Activated naive CD8-positive, alpha-beta T cell treated with anti-CD3 and anti-CD28 coated beads, Interleukin-2, amount 50 U/mL, for 16 hours (primary cell): ENCODE data around the gene DNER.

Experiments
- DNase-seq: peaks from one replicate; pipeline ENCODE4 v3.0.0-alpha.2; 2020; ENCODE audit warnings: low read depth, low spot score

The DNER gene

GRCh38 chr2:229501051-229501794 is 213.1 kb downstream of the DNER start:
- no peak for DNase-seq

DNA sequence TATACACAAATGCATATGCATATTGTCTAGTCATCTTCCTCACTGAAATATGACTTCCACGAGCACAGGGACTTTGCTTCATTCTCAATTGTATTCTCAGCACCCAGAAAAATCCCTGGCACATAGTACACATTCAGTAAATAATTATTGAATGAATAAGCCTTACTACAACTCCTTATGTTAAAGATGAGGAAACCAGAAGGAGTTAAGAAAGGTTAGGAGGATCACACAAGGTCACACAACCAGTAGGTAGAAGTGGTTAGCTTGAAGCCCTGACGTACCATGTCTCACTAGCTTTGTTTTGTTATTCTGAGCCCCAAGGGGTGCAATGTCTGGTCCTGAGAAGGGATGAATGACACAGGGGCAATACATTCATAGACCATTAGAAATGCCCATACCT is 222.3 kb downstream of the DNER start:
- DNase-seq, result no peak

DNA sequence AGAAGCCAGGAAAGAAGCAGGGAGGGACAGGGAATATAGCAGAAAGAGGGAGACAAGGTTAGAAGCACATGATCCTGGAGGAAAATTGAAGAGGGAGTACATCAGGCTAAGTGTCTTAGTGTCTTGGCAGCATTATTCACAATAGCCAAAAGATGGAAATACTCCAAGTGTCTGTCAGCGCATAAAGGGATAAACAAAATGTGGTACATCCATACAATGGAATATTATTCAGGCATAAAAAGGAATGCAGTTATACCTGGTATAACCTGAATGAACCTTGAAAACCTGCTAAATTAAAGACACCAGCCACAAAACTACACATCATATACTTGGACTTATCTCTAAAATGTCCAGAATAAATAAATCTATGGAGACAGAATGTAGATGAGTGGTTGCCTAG is 224.2 kb downstream of the DNER start:
- no peak for DNase-seq

DNA sequence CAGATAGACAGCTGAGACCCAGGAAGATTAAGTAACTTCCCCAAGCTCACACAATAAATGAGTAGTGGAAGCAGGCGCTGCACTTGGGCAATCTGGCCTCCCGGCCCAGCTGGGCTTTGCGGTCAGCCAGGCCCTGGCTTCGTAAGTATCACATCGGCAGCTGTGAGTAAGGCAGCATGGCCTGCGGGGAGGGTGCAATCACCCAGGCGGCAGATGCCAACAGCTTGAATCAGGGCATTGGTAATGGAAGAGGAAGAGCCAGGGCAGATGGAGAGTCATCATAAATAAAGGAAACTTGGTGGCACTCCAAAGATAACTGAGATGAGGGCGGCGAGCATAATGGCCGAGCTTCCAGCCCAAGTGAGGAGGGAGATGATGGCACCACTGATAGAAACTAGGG is 225.3 kb downstream of the DNER start:
- no peak for DNase-seq

DNA sequence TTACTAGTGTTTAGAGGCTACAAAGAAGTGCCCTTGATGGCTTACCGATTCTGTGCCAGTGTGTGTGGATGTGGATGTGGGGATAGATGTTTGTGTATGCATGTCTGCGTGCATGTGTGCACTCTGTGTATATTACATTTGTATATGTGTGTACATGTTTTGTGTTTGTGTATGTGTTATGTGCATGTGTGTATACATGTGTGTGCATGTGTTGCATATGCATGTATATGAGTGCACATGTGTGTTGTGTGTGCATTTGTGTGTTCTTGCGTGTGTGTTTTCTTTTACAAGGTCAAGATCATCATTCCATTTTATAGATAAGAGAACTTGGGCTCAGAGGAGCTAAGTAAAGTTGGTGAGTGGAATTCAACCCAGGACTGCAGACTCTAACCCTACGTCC is 226.1 kb downstream of the DNER start:
- no peak for DNase-seq

- no peak for DNase-seq
These were observed 227.7 kb downstream of the DNER start for GRCh38 chr2:229486673-229487072.

DNA sequence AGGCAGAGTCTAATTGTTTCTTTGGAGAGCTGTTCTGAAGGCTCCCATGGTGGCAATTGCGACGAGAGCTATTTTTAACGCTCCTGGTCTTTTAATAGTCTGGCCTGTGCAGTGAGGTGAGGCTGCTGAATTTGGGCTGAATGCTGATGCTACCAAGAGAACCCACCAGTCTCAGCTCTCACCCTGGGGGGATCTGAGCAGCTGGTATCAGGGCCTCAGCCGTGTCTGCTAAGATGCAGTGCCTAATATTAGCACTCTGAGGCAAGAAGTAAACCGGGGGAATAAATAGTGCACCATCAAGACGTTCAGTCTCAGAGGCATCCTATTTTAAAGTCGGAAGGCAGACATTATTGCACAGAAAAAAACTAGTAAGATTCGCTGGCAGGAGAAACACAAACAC is 228.5 kb downstream of the DNER start:
- no peak for DNase-seq

DNA sequence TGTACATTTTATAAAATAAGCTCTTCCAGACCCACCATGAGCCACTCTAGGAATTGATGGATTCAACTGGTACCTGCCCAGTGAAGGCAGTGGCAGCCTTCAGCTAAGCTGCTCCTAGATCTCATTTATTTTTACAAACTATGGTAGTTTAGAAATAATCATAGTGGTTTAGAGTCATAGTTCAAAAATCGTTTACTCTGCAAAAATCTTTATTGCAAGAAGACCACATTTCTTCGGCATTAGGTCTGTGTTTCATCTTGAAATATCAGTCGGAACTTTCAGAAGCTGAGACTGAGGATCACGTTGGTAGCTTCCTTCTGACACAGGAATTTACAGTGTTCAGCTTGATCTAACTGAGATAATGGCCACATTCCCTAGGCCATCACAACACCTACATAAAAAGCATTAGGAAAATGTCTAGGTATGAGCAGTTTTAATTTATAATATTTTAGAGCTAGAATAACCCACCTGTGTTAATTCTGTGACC is 237.0 kb downstream of the DNER start:
- no peak for DNase-seq

DNA sequence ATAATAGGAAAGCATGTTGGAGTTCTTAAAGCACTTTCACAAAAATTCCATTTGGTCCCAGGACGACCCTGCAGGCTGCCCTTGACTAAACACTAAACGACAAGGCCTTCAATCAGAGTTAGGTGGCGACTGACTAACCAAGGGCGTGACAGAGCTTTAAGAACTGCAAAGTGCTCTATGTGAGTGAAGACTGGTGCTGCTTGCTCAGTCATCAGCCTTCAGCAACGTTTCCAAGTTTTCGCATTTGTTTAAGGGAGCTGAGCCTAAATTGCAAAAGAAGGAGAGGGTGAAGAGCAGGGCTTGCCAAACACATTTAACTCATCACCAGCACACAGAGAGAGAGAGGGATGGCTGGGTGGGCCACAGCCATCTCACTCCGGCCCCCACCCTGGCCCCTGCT is 238.6 kb downstream of the DNER start:
- DNase-seq, result no peak

- DNase-seq, result no peak
These were observed 240.2 kb downstream of the DNER start for GRCh38 chr2:229474125-229474524.

GRCh38 chr2:229470781-229471180 is 243.6 kb downstream of the DNER start:
- DNase-seq, result no peak

- DNase-seq, result no peak
These were observed 246.6 kb downstream of the DNER start for GRCh38 chr2:229467783-229468182.

- no peak for DNase-seq
These were observed 250.5 kb downstream of the DNER start for GRCh38 chr2:229463841-229464346.

DNA sequence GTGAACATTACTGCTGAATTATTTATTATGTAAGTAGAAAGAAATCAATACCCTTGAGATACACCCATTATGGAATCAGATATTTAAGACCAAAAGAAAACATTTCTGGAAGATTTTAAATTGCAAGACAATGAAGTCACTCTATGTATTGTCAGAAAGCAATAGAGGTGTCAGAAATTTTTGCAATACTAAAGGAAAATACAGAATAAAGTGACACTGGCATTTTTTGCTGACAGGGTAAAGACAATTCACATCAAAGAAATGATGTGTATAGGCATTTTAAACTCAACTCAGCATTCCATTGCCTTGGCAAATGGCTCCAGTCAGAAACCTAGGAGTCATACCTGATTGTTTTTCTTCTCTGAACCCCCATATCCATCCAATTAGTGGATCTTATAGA is 252.2 kb downstream of the DNER start:
- DNase-seq, result no peak

- no peak for DNase-seq
These were observed 258.3 kb downstream of the DNER start for GRCh38 chr2:229456091-229456490.

GRCh38 chr2:229454934-229455631 is 259.3 kb downstream of the DNER start:
- DNase-seq, result no peak

DNA sequence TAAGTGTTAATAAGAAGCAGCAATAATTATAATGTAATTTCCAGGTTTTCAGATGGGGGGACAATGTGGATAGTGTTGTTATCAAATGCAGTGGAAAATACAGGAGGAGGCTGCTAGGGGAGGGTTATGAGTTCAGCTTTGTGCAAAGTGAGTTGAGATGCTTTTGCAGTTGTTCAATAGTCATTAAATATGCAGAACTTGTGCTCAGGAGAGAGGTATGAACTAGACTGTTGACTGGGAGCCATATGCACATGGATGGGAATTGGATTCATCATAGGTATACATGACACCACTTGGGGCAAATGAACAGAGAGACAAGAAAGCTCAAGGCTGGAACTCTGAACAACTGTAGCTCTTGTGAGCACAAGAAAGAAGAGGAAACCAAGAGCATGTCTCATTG is 261.1 kb downstream of the DNER start:
- DNase-seq, result no peak

- no peak for DNase-seq
These were observed 262.5 kb downstream of the DNER start for GRCh38 chr2:229451852-229452251.

DNA sequence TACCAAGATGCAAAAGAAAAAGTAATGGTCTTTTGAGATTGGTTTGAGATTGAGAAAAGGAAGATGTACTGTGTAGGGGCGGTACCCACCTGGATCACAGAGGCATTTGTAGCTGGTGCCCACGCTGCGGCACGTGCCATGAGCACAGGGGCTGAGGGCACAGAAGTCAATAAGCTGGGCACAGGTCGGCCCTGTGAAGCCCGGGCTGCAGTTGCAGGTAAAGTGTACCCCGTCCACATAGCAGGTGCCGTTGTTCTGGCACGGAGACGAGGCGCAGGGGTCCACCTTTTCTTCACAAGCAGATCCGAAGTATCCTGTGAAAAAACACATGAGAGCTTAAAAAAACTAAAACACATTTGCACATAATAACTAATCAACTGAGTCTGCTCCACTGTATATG is 267.1 kb downstream of the DNER start:
- DNase-seq, result no peak

DNA sequence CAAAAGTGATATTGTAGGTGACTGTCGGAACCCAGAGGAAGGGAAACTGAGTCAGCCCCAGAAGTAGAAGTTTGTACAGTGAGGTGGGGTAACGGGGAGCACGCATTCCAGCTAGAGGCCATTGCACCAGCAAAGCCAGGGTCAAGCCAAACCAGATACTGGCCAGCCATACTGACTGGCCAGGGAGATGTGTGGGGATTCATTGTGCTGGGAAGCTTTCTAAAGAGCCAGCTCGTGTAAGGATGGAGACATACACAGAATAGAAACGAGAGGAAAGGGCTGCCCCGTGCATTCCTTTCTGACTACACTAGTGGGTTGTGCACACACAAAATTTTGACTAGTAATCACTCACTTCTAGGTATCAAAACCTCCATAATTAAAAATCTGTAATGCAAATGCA is 268.0 kb downstream of the DNER start:
- DNase-seq, result no peak

DNA sequence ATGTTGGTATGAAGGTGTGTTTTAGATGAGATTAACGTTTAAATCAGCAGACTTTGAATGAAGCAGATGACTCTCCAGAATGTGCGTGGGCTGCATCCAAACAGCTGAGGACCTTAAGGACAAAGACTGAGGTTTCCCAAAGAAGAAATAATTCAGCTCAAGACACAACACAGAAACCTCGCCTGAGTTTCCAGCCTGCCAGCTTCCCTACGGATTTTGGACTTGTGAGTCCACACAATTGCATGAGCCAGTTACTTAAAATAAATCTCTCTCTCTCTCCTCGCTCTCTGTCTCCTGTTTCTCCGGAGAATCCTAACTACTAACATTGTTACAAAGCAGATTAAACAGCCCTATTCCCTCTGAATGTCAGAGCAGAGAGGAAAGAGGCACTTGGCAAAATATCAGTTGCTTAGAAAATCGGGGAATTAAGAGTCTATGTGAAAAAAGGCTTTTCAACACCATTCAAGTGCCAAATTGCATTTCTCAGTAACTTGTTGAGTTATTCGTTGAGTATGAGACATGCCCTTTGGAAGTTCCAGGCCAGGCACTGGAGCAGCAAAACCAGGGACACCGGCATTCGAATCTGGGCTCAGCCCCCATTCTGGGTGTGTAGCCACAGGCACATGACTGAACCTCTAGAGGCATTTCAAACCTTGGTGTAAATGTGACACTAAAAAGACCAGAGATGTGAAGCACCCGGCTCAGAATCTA is 268.7 kb downstream of the DNER start:
- no peak for DNase-seq

GRCh38 chr2:229445019-229445418 is 269.3 kb downstream of the DNER start:
- no peak for DNase-seq
